Uterus (tissue), 2 donors: ENCODE results near the gene ABLIM2.

Experiments
- CTCF ChIP-seq, 4 experiments: fragments of 200-600 bp in 2 of 4; fragments of 450-650 bp in 2 of 4; sonication (generic) in 2 of 4; IDR thresholded peaks; one replicate each; pipeline ENCODE4 v1.5.1; 2016 to 2019; ENCODE audit warnings: antibody characterized with exemption in 4 of 4, mild to moderate bottlenecking in 2 of 4, moderate library complexity in 1 of 4
- POLR2A ChIP-seq, 2 donors: fragments of 450-650 bp; IDR thresholded peaks; one replicate each; pipeline ENCODE4 v1.6.1; 2016; ENCODE audit warnings: antibody characterized with exemption in 2 of 2, mild to moderate bottlenecking in 1 of 2, moderate library complexity in 1 of 2

- TF ChIP-seq CTCF (IDR thresholded peaks at IDR 0.05) (no peak), POLR2A (IDR thresholded peaks at IDR 0.05) (no peak)
Measured at GRCh38 chr4:8009097-8009496, 149.5 kb downstream of the ABLIM2 start.
